Measurements from ENCODE around the gene TYK2. TPM values are rescaled to one million over a fixed set of nuclear protein-coding genes. Genes with fewer than 3 reads are reported as not detected.

TYK2 gene
- total and polyA plus RNA-seq, 9 of the 15 experiments (the other 6 are each of a cell fraction or from before 2014, with no cell fraction given), result 15.0 to 182 (median 85.9) TPM

- TF ChIP-seq THAP12 (CRISPR knock-in tag; IDR thresholded peaks at IDR 0.05), result peak; percentile 72; the same call in 1 of the 2 replicates
- TF ChIP-seq ZFP30 (CRISPR knock-in tag; IDR thresholded peaks at IDR 0.05; ENCODE audit: borderline replicate concordance), result no peak
- peak; percentile 95 for TF ChIP-seq DMBX1 (CRISPR knock-in tag; IDR thresholded peaks at IDR 0.05; ENCODE audit: borderline replicate concordance)
- TF ChIP-seq TGIF2 (CRISPR knock-in tag; IDR thresholded peaks at IDR 0.05), result no peak; the same call in 1 of the 2 replicates
- no peak for TF ChIP-seq MCM5 (IDR thresholded peaks at IDR 0.05; ENCODE audit: low read depth)
- TF ChIP-seq ETV1 (tag; conservative IDR thresholded peaks at IDR 0.05; ENCODE audit: low read depth), result peak; percentile 13; the same call in 1 of the 2 replicates
- TF ChIP-seq ZNF318 (IDR thresholded peaks at IDR 0.05; ENCODE audit: borderline replicate concordance in 1 of 2, low read depth in 1 of 2), result no peak
- TF ChIP-seq ZNF431 (CRISPR knock-in tag; IDR thresholded peaks at IDR 0.05), result no peak; the same call in 1 of the 2 replicates
- TF ChIP-seq ZNF695 (CRISPR knock-in tag; IDR thresholded peaks at IDR 0.05), result no peak
- TF ChIP-seq ZNF592 (IDR thresholded peaks at IDR 0.05), result peak; percentile 80
- peak; percentile 100 for TF ChIP-seq CREM (IDR thresholded peaks at IDR 0.05; ENCODE audit: low read depth)
These were observed 36.2 kb upstream of the TYK2 start (continued) for GRCh38 chr19:10416380-10417257.

Data from K562 (cell line).